Activated naive CD8-positive, alpha-beta T cell treated with anti-CD3 and anti-CD28 coated beads, Interleukin-2, amount 50 U/mL, for 24 hours (primary cell): ENCODE results near the gene CTDP1.
A peak's percentile ranks its signal among the peaks of the same experiment; 100 is the strongest.

Source experiments
- ATAC-seq: fragments of 150-1000 bp; cut with Tn5 transposase; one replicate; pipeline ENCODE4 v1.10.0; 2021
- DNase-seq: peaks from one replicate; pipeline ENCODE4 v3.0.0; 2021
- H3K27ac Mint-ChIP-seq: one replicate; pipeline ENCODE4 v1.8.0; 2021; ENCODE audit warnings: mild to moderate bottlenecking, mixed read lengths
- H3K27me3 Mint-ChIP-seq: one replicate; pipeline ENCODE4 v1.8.0; 2021; ENCODE audit warnings: mixed read lengths
- H3K36me3 Mint-ChIP-seq: one replicate; pipeline ENCODE4 v1.8.0; 2021; ENCODE audit warnings: low read depth, mixed read lengths
- H3K4me1 Mint-ChIP-seq: one replicate; pipeline ENCODE4 v1.8.0; 2021; ENCODE audit warnings: mixed read lengths
- H3K4me3 Mint-ChIP-seq: one replicate; pipeline ENCODE4 v1.8.0; 2021; ENCODE audit warnings: mild to moderate bottlenecking, moderate library complexity, mixed read lengths
- H3K9me3 Mint-ChIP-seq: one replicate; pipeline ENCODE4 v1.8.0; 2021; ENCODE audit warnings: mixed read lengths

The CTDP1 gene

GRCh38 chr18:79792096-79792987, 112.7 kb downstream of the CTDP1 start:
- no peak for DNase-seq
- no peak for ATAC-seq
- Mint-ChIP-seq H3K4me3 (no peak overlapping the region), H3K27me3 (peaks cover 66% of the 10 kb centered on the region), H3K36me3 (no peaks in the 10 kb centered on the region), H3K9me3 (no peaks in the 10 kb centered on the region), H3K27ac (no peak overlapping the region), H3K4me1 (peaks cover 22% of the 10 kb centered on the region)

- ATAC-seq = peak; percentile 45
- Mint-ChIP-seq H3K27me3 (peaks cover 65% of the 10 kb centered on the region), H3K27ac (no peak overlapping the region), H3K36me3 (no peaks in the 10 kb centered on the region), H3K9me3 (no peaks in the 10 kb centered on the region), H3K4me1 (peaks cover 24% of the 10 kb centered on the region), H3K4me3 (no peak overlapping the region)
- DNase-seq = no peak
Measured at GRCh38 chr18:79792988-79793355, 113.4 kb downstream of the CTDP1 start.

GRCh38 chr18:79794846-79795245, 115.2 kb downstream of the CTDP1 start:
- peaks cover 2% of the 10 kb centered on the region for H3K36me3 Mint-ChIP-seq
- H3K4me1 Mint-ChIP-seq = peaks cover 33% of the 10 kb centered on the region
- H3K27me3 Mint-ChIP-seq = peaks cover 69% of the 10 kb centered on the region
- H3K27ac Mint-ChIP-seq = no peak overlapping the region
- H3K9me3 Mint-ChIP-seq = no peaks in the 10 kb centered on the region
- H3K4me3 Mint-ChIP-seq = no peak overlapping the region
- ATAC-seq (no peak), DNase-seq (no peak)

- Mint-ChIP-seq H3K4me3 (no peak overlapping the region), H3K27ac (no peak overlapping the region), H3K36me3 (peaks cover 2% of the 10 kb centered on the region), H3K27me3 (peaks cover 69% of the 10 kb centered on the region), H3K4me1 (peaks cover 34% of the 10 kb centered on the region), H3K9me3 (no peaks in the 10 kb centered on the region)
- ATAC-seq = no peak
- DNase-seq = no peak
Measured at GRCh38 chr18:79795446-79795845, 115.8 kb downstream of the CTDP1 start.

- Mint-ChIP-seq H3K27me3 (peaks cover 68% of the 10 kb centered on the region), H3K27ac (no peak overlapping the region), H3K36me3 (peaks cover 2% of the 10 kb centered on the region), H3K4me3 (no peak overlapping the region), H3K9me3 (no peaks in the 10 kb centered on the region), H3K4me1 (peaks cover 34% of the 10 kb centered on the region)
- DNase-seq (no peak), ATAC-seq (no peak)
Measured at GRCh38 chr18:79796016-79796415, 116.4 kb downstream of the CTDP1 start.

GRCh38 chr18:79796531-79797405, 117.2 kb downstream of the CTDP1 start:
- Mint-ChIP-seq H3K9me3 (no peaks in the 10 kb centered on the region), H3K4me1 (peaks cover 27% of the 10 kb centered on the region), H3K27ac (no peak overlapping the region), H3K36me3 (peaks cover 2% of the 10 kb centered on the region), H3K27me3 (peaks cover 61% of the 10 kb centered on the region), H3K4me3 (peak overlapping the region; percentile 52)
- ATAC-seq = no peak
- DNase-seq = no peak

GRCh38 chr18:79797518-79798345, 118.1 kb downstream of the CTDP1 start, which contains the start of gene KCNG2:
Gene KCNG2, plus strand, starts transcription at chr18:79797938. Its CDS starts 65,730 bp downstream, at chr18:79863668.
- Mint-ChIP-seq H3K36me3 (peaks cover 2% of the 10 kb centered on the region), H3K9me3 (no peaks in the 10 kb centered on the region), H3K27ac (no peak within 1 kb of the TSS), H3K4me3 (peak within 1 kb of the TSS; percentile 52), H3K4me1 (peaks cover 17% of the 10 kb centered on the region), H3K27me3 (peaks cover 51% of the 10 kb centered on the region)
- DNase-seq = peak; percentile 47
- ATAC-seq = peak; percentile 43

GRCh38 chr18:79798346-79798998, 118.9 kb downstream of the CTDP1 start:
- DNase-seq (no peak), ATAC-seq (no peak)
- H3K4me1 Mint-ChIP-seq = peaks cover 14% of the 10 kb centered on the region
- peaks cover 48% of the 10 kb centered on the region for H3K27me3 Mint-ChIP-seq
- peaks cover 2% of the 10 kb centered on the region for H3K36me3 Mint-ChIP-seq
- no peak overlapping the region for H3K27ac Mint-ChIP-seq
- no peaks in the 10 kb centered on the region for H3K9me3 Mint-ChIP-seq
- H3K4me3 Mint-ChIP-seq = peak overlapping the region; percentile 32

- Mint-ChIP-seq H3K4me1 (peaks cover 14% of the 10 kb centered on the region), H3K27me3 (peaks cover 48% of the 10 kb centered on the region), H3K4me3 (peak overlapping the region; percentile 32), H3K9me3 (no peaks in the 10 kb centered on the region), H3K36me3 (peaks cover 2% of the 10 kb centered on the region), H3K27ac (no peak overlapping the region)
- no peak for ATAC-seq
- no peak for DNase-seq
Measured at GRCh38 chr18:79798999-79799370, 119.4 kb downstream of the CTDP1 start.

- no peak overlapping the region for H3K27ac Mint-ChIP-seq
- peak overlapping the region; percentile 29 for H3K4me3 Mint-ChIP-seq
Measured at GRCh38 chr18:79799619-79800370, 120.2 kb downstream of the CTDP1 start.

GRCh38 chr18:79800371-79801180, 121.0 kb downstream of the CTDP1 start:
- H3K4me3 Mint-ChIP-seq = no peak overlapping the region
- DNase-seq (no peak), ATAC-seq (no peak)
- H3K36me3 Mint-ChIP-seq = peaks cover 2% of the 10 kb centered on the region
- peaks cover 19% of the 10 kb centered on the region for H3K4me1 Mint-ChIP-seq
- peaks cover 36% of the 10 kb centered on the region for H3K27me3 Mint-ChIP-seq
- H3K9me3 Mint-ChIP-seq = no peaks in the 10 kb centered on the region
- no peak overlapping the region for H3K27ac Mint-ChIP-seq

More at GRCh38 chr18:79799619-79800370, 120.2 kb downstream of the CTDP1 start:
- Mint-ChIP-seq H3K36me3 (peaks cover 2% of the 10 kb centered on the region), H3K9me3 (no peaks in the 10 kb centered on the region), H3K4me1 (peaks cover 14% of the 10 kb centered on the region), H3K27me3 (peaks cover 40% of the 10 kb centered on the region)
- DNase-seq (no peak), ATAC-seq (no peak)

GRCh38 chr18:79801217-79801616, 121.6 kb downstream of the CTDP1 start:
- H3K9me3 Mint-ChIP-seq = no peaks in the 10 kb centered on the region
- ATAC-seq (no peak), DNase-seq (no peak)
- H3K36me3 Mint-ChIP-seq = peaks cover 2% of the 10 kb centered on the region
- H3K27me3 Mint-ChIP-seq = peaks cover 30% of the 10 kb centered on the region
- no peak overlapping the region for H3K4me3 Mint-ChIP-seq
- H3K27ac Mint-ChIP-seq = no peak overlapping the region
- peaks cover 20% of the 10 kb centered on the region for H3K4me1 Mint-ChIP-seq
